Astrocyte (in vitro differentiated cells and primary cell): Measurements from ENCODE around the gene RENBP. TPM values are rescaled to one million over a fixed set of nuclear protein-coding genes. Genes with fewer than 3 reads are reported as not detected.

Experiments used
- DNase-seq: peaks from one replicate; pipeline ENCODE4 v3.0.0-alpha.2; 2010; ENCODE audit warnings: low read depth
- FAIRE-seq: peaks from 2 replicates; lab custom pipeline; 2011; peaks lifted over from hg19 to GRCh38; lab: Jason Lieb, UNC
- H2AFZ ChIP-seq: 2 replicates; pipeline ENCODE4 v1.6.0; 2012; ENCODE audit warnings: low read depth, low read length, inconsistent platforms
- H3K27ac ChIP-seq: 2 replicates; pipeline ENCODE4 v1.5.1; 2011; ENCODE audit warnings: low read depth, low read length, inconsistent platforms
- H3K27me3 ChIP-seq: 2 replicates; pipeline ENCODE4 v1.6.0; 2011; ENCODE audit warnings: low read length, inconsistent platforms; ENCODE audit not compliant: insufficient read depth
- H3K36me3 ChIP-seq: 2 replicates; pipeline ENCODE4 v1.5.1; 2011; ENCODE audit warnings: low read length, inconsistent platforms; ENCODE audit not compliant: insufficient read depth
- H3K4me1 ChIP-seq: 2 replicates; pipeline ENCODE4 v1.5.1; 2011; ENCODE audit warnings: low read length, inconsistent platforms; ENCODE audit not compliant: insufficient read depth
- H3K4me2 ChIP-seq: 2 replicates; pipeline ENCODE4 v1.6.0; 2012; ENCODE audit warnings: low read length, inconsistent platforms
- H3K4me3 ChIP-seq: 2 replicates; pipeline ENCODE4 v1.5.1; 2011; ENCODE audit warnings: low read depth, mild to moderate bottlenecking, low read length, inconsistent platforms; ENCODE audit not compliant: insufficient read depth
- H3K79me2 ChIP-seq: 2 replicates; pipeline ENCODE4 v1.6.0; 2012; ENCODE audit warnings: mild to moderate bottlenecking, low read length, inconsistent platforms; ENCODE audit not compliant: insufficient read depth
- H3K9ac ChIP-seq: 2 replicates; pipeline ENCODE4 v1.6.0; 2012; ENCODE audit warnings: mild to moderate bottlenecking, low read length, inconsistent platforms
- H3K9me3 ChIP-seq: 2 replicates; pipeline ENCODE4 v1.5.1; 2012; ENCODE audit warnings: low read depth, mild to moderate bottlenecking, low read length, inconsistent platforms; ENCODE audit not compliant: insufficient read depth
- H4K20me1 ChIP-seq: 2 replicates; pipeline ENCODE4 v1.6.0; 2012; ENCODE audit warnings: low read length, inconsistent platforms; ENCODE audit not compliant: insufficient read depth
- H3K27ac Mint-ChIP-seq: one replicate; pipeline ENCODE4 v1.8.0; 2021; ENCODE audit warnings: mild to moderate bottlenecking, mixed read lengths; ENCODE audit not compliant: unreplicated experiment
- H3K27me3 Mint-ChIP-seq: one replicate; pipeline ENCODE4 v1.8.0; 2021; ENCODE audit warnings: low read depth, mixed read lengths; ENCODE audit not compliant: unreplicated experiment
- H3K36me3 Mint-ChIP-seq: one replicate; pipeline ENCODE4 v1.8.0; 2021; ENCODE audit warnings: low read depth, mixed read lengths; ENCODE audit not compliant: unreplicated experiment
- H3K4me1 Mint-ChIP-seq: one replicate; pipeline ENCODE4 v1.8.0; 2021; ENCODE audit warnings: low read depth, mixed read lengths; ENCODE audit not compliant: unreplicated experiment
- H3K4me3 Mint-ChIP-seq: one replicate; pipeline ENCODE4 v1.8.0; 2021; ENCODE audit warnings: mild to moderate bottlenecking, moderate library complexity, mixed read lengths; ENCODE audit not compliant: unreplicated experiment
- H3K9me3 Mint-ChIP-seq: one replicate; pipeline ENCODE4 v1.8.0; 2021; ENCODE audit warnings: mild to moderate bottlenecking, mixed read lengths; ENCODE audit not compliant: unreplicated experiment
- EZH2 ChIP-seq: IDR thresholded peaks from 2 replicates; pipeline ENCODE4 v1.6.1; 2012; ENCODE audit warnings: mild to moderate bottlenecking, low read length, inconsistent platforms; ENCODE audit not compliant: insufficient read depth
- total RNA-seq: library from RNA; stranded (reverse); gene quantifications from 2 replicates; pipeline ENCODE4 v1.2.1, GENCODE V29; 2021
- TF ChIP-seq, protein P1 (sequence below): IDR thresholded peaks from 2 replicates; pipeline ENCODE4 v1.5.1; 2011; ENCODE audit warnings: low read depth, mild to moderate bottlenecking, inconsistent platforms, low read length, moderate library complexity; ENCODE audit not compliant: insufficient read depth

The RENBP gene
- total RNA-seq, 1 donor from 2014 or later, result 2.2 TPM

DNA sequence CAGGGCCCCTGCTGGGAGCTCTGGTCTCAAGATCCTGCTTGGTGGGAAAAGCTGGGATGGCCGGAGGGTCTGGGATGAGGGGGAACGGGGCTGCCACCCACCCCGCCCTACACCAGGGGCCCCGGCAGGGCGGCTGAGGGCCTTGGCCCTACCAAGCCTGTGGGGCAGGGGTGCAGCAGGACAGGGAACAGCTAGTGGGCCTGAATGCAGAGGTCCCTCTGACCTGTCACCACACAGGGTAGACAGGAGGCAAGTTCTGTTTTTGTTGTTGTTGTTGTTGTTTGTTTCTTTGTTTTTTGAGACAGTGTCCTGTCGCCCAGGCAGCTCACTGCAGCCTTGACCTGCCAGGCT lies 332 bp upstream of the RENBP start:
- no peaks in the 10 kb centered on the region for H3K79me2 ChIP-seq
- H3K36me3 ChIP-seq, result no peaks in the 10 kb centered on the region
- H3K4me3 ChIP-seq, result no peak overlapping the region
- H2AFZ ChIP-seq, result no peak overlapping the region
- Mint-ChIP-seq H3K27ac (no peak overlapping the region), H3K4me3 (no peak overlapping the region), H3K4me1 (peaks cover 2% of the 10 kb centered on the region), H3K27me3 (no peaks in the 10 kb centered on the region), H3K36me3 (peaks cover 2% of the 10 kb centered on the region), H3K9me3 (no peaks in the 10 kb centered on the region)
- no peak overlapping the region for H3K9ac ChIP-seq
- no peak for DNase-seq
- H4K20me1 ChIP-seq, result no peaks in the 10 kb centered on the region
- TF ChIP-seq EZH2, result no peak
- TF ChIP-seq, protein P1, sequence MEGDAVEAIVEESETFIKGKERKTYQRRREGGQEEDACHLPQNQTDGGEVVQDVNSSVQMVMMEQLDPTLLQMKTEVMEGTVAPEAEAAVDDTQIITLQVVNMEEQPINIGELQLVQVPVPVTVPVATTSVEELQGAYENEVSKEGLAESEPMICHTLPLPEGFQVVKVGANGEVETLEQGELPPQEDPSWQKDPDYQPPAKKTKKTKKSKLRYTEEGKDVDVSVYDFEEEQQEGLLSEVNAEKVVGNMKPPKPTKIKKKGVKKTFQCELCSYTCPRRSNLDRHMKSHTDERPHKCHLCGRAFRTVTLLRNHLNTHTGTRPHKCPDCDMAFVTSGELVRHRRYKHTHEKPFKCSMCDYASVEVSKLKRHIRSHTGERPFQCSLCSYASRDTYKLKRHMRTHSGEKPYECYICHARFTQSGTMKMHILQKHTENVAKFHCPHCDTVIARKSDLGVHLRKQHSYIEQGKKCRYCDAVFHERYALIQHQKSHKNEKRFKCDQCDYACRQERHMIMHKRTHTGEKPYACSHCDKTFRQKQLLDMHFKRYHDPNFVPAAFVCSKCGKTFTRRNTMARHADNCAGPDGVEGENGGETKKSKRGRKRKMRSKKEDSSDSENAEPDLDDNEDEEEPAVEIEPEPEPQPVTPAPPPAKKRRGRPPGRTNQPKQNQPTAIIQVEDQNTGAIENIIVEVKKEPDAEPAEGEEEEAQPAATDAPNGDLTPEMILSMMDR, result no peak
- H3K27ac ChIP-seq, result no peak overlapping the region
- no peaks in the 10 kb centered on the region for H3K9me3 ChIP-seq
- H3K4me1 ChIP-seq, result no peaks in the 10 kb centered on the region
- no peaks in the 10 kb centered on the region for H3K27me3 ChIP-seq
- H3K4me2 ChIP-seq, result no peak overlapping the region
- FAIRE-seq, result no peak

DNA sequence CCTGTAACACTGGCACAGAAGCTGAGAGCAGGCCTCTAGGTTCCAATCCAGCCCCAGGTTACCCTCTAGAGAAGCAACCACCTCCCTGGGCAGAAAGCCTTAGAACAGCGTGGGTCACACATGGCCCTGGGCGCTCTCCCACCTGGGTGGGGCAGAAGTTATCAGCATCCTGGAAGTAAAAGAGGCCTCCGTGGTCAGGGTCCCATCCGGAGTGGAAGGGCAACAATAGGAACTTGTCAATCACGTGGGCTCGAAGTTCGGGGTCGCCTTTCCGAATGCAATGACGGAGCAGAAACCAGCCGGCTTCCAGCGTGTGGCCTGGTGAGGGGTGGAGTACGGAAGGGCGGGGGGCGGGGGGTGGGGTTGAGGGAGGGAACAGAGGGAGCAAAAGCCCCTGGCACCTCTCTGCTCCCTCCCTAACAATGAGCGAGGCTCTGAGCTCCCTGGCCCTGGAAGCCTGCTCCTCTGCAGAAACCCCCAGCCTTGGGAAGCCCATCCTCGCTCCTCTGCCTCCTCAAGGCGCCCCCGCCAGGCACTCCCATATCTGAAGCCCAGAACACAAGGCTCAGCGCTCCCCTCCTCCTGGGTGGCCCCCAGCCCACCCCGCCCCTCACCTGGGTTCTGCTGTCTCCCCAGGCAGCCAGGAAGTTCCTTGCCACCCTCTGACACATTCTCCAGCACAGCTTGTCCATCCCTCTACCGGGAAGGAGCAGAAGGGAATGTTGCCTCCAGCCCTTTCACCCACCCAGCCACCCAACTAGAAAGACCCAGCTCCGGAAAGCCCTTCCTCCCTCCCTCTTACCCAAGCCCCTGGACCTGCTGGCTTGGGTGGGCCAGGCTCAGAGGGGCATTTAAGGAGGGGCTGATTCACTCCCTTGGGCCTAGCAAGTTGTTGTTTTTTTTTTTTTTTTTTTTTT lies 2.8 kb downstream of the RENBP start:
- FAIRE-seq, result no peak
- no peak overlapping the region for H3K4me3 ChIP-seq
- H3K4me3 Mint-ChIP-seq, result no peak overlapping the region

More for the DNA sequence above, 2.8 kb downstream of the RENBP start:
- H3K4me1 ChIP-seq, result no peaks in the 10 kb centered on the region
- no peaks in the 10 kb centered on the region for H3K4me1 Mint-ChIP-seq
- TF ChIP-seq, protein P1, result no peak
- no peak for TF ChIP-seq EZH2
- no peaks in the 10 kb centered on the region for H4K20me1 ChIP-seq
- H3K27me3 ChIP-seq, result no peaks in the 10 kb centered on the region
- H3K36me3 ChIP-seq, result no peaks in the 10 kb centered on the region
- no peaks in the 10 kb centered on the region for H3K36me3 Mint-ChIP-seq
- H3K79me2 ChIP-seq, result no peaks in the 10 kb centered on the region
- H3K27me3 Mint-ChIP-seq, result no peaks in the 10 kb centered on the region
- H3K9ac ChIP-seq, result no peak overlapping the region
- no peaks in the 10 kb centered on the region for H3K9me3 Mint-ChIP-seq
- no peak overlapping the region for H2AFZ ChIP-seq
- H3K27ac ChIP-seq, result no peak overlapping the region
- no peak for DNase-seq
- H3K27ac Mint-ChIP-seq, result no peak overlapping the region
- H3K4me2 ChIP-seq, result no peak overlapping the region
- no peaks in the 10 kb centered on the region for H3K9me3 ChIP-seq
